Hypothalamus (tissue), 51 donors: ENCODE results near the gene NXPH4.

ENCODE experiments used
- DNase-seq, 51 donors: peaks; one replicate each; lab custom pipeline; 2025; lab: John Stamatoyannopoulos, UW

The NXPH4 gene

DNA sequence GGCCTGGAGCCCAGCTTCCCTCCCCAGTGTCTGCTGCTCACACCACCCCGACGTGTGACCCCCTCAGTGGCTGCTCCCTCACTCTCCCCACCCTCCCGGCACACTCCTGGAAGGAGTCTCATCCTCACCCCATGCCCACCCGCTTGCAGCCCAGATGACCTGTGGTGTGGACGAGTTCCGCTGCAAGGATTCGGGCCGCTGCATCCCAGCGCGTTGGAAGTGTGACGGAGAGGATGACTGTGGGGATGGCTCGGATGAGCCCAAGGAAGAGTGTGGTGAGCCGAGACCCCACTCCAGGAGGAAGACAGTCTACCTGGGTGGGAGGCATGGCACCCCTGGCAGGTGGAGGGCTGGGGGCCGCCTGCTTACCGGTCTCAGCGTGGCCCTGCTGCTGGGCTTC is 15.0 kb upstream of the NXPH4 start:
- DNase-seq: peak in 3 of 51 donors; percentile 8 to 49 (median 19)

DNA sequence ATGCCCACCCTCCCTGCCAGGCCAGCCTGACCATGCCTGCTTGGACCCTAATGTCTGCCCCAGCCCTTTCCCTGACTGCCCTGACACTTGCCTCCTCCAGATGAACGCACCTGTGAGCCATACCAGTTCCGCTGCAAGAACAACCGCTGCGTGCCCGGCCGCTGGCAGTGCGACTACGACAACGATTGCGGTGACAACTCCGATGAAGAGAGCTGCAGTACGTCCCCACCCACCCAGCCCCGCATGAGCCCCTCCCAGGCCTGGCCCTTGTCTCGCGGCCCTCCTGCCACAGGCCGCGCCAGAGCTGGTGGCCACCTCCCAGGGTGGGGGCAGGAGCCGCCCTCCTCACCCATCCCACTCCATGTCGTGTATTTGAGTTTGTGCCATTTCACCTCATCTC is 14.3 kb upstream of the NXPH4 start:
- no peak for DNase-seq

DNA sequence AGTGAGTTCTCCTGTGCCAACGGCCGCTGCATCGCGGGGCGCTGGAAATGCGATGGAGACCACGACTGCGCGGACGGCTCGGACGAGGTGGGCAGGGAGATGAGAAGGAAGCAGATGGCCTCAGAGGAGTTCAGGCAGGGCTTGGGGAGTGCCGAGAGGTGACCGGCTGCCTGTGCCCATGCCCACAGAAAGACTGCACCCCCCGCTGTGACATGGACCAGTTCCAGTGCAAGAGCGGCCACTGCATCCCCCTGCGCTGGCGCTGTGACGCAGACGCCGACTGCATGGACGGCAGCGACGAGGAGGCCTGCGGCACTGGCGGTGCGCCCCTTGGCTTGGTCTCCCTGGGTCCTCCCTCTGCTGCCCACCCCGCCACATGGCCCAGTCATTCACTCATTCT is 13.4 kb upstream of the NXPH4 start:
- no peak for DNase-seq

DNA sequence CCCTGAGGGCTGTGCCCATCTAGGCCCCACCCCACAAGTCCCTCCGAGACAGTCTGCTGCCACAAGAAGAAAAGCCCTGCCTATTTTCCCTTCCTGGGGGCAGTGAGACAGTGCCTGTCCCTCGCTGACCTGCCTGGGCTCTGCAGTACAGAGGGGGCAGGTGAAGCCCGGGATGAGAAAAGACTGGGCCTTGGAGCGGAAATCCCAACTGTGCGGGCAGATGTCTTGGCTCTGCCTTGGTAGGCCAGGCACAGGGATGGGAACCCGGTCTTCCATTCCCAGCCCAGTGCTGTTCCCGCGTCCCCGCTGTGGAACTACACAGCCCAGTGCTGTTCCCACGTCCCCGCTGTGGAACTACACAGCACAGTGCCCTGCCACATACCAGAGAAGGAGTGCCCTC is 12.8 kb upstream of the NXPH4 start:
- no peak for DNase-seq

DNA sequence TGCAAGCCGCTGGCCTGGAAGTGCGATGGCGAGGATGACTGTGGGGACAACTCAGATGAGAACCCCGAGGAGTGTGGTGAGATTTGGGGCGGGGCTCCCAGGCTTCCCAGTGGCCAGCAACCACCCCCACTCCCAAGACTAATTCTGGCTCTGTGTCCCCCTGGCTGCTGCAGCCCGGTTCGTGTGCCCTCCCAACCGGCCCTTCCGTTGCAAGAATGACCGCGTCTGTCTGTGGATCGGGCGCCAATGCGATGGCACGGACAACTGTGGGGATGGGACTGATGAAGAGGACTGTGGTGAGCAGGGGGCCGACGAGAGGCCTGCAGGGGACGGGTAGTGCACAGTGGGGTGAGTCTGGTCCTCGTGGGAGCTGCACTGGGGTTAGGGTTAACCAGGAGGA is 12.1 kb upstream of the NXPH4 start:
- no peak for DNase-seq

DNA sequence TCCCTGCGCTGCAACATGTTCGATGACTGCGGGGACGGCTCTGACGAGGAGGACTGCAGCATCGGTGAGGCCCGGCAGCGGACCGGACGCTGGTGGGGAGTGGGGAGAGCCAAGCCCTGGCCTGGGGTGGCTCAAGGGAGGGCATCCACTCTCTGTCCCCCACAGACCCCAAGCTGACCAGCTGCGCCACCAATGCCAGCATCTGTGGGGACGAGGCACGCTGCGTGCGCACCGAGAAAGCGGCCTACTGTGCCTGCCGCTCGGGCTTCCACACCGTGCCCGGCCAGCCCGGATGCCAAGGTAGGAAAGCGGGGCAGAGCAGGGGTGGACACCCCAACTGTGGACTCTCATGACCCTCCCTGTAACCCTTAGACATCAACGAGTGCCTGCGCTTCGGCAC is 11.4 kb upstream of the NXPH4 start:
- no peak for DNase-seq

DNA sequence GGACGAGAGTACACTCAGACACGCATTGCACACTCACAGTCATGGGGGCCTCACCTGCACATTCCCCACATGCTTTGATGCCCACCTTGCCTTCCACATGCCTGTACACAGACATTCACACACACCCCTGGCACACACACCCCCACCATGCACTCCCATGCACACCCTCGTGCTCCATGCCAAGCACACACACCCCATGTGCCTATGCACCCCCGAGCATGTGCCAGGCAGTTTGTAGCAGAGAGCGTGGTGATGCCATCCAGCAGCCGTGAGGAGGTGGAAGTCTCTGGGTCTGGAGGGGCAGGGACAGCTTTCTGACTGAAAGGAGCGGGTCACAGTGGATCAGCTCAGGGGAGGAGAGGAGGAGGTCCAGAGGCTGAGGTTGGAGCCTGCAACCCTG is 10.7 kb upstream of the NXPH4 start:
- DNase-seq: no peak

DNA sequence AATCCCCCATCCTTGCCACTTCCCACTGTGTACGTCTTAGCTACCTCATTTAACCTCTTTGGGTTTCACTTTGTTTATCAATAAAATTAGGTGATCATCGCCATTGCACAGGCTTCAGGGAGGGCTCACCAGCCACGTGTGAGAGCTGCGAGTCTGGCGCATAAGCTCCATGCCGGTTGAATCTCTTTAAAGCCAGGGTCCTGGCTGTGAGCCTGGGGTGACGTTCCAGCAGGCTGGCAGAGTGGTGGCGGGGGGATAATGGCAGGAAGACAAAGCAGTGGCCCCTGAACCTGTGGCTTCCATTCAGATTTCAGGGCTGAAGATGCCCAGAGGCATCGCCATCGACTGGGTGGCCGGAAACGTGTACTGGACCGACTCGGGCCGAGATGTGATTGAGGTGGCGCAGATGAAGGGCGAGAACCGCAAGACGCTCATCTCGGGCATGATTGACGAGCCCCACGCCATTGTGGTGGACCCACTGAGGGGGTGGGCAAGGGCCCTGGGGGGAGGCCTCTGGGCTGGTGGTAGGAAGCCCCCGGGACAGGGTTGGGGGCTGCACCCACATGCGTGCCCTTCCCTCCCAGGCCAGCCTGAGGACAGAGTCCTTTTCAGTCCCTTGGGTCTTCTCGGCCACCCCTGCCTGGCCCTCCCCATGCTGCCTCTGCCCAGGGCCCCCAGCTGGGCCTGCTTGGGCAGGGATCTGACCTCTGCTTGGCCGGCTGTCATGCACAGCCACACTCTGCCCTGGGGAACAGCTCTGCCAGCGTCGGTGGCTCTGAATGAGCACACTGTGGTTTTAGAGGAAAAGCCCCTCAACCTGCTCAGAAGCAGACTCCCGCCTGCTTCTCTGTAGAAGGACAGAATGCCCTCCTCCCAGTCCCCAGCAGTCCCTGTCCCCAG is 8.6 kb upstream of the NXPH4 start:
- peak in 9 of 51 donors; percentile 13 to 31 (median 15) for DNase-seq

DNA sequence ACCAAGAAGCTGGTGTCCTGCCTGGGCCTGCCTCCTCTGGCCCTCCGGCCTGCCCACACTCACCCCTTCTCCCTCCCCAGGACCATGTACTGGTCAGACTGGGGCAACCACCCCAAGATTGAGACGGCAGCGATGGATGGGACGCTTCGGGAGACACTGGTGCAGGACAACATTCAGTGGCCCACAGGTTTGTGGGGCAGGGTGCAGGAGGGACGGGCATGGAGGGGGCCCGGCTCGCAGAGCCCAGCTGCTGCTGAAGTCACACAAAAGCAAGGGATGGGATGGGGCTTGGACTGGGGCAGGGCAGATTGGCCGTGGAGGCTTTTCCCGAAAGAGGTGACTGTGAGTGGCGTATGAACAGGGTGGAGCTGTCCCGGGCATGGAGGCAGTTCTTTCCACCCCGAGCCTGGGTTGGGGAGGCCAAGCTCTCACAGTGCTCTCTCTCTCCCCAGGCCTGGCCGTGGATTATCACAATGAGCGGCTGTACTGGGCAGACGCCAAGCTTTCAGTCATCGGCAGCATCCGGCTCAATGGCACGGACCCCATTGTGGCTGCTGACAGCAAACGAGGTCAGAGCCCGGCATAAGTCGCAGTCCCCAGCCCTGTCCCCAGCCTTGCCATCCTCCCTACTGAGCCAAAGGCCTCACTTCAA is 7.8 kb upstream of the NXPH4 start:
- DNase-seq: peak in 40 of 51 donors; percentile 15 to 76 (median 53)

DNA sequence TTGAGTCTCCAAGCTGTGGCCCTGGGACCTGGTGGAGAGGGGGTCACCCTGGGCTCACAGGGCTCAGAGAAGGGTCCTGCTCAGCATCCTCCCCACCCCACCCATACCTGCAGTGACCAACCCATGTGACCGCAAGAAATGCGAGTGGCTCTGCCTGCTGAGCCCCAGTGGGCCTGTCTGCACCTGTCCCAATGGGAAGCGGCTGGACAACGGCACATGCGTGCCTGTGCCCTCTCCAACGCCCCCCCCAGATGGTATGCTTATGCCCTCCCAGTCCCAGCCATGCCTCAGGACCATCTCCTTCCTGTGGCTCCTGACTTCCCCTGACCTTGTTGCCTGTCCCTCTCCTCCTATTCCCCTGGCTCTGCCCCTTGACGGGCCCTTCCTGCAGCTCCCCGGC is 6.7 kb upstream of the NXPH4 start:
- DNase-seq: no peak

DNA sequence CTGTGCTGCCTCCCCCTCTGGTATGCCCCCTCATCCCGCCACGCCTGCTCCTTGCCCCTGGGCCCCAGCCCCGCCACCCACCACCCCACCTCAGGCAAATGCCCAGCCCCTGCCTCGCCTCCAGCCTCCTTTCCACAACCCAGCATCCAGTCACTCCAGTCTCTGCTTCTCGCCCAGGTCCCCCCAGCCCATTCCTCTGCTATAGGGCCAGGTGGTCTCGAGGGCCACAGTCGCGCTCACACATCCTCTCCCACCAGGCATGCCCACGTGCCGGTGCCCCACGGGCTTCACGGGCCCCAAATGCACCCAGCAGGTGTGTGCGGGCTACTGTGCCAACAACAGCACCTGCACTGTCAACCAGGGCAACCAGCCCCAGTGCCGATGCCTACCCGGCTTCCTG is 6.1 kb upstream of the NXPH4 start:
- DNase-seq: no peak

DNA sequence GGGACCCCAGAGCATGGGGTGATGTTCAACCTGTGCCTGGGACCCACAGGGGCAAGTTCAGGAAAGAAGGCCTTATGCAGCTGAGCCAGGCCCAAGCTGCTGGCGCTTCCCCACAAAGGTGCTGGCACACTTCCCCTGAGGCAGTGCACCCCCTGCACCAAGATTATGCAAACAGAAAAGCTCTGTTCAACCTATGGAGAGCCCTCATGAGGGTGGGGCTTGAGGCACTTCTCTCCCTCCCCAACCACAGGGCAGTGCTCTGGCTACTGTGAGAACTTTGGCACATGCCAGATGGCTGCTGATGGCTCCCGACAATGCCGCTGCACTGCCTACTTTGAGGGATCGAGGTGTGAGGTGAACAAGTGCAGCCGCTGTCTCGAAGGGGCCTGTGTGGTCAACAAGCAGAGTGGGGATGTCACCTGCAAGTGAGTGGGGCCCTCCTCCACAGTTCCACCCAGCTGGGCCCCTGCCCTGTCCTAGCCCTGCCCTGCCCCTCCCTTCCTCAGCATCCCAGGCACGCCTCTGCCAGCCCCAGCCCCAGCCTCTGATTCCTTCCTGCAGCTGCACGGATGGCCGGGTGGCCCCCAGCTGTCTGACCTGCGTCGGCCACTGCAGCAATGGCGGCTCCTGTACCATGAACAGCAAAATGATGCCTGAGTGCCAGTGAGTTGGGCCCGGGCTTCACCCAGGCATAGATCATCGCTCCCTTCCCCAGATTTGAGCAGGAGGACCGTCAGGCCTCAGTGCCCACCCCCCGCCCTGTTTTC is 5.5 kb upstream of the NXPH4 start:
- DNase-seq: no peak

DNA sequence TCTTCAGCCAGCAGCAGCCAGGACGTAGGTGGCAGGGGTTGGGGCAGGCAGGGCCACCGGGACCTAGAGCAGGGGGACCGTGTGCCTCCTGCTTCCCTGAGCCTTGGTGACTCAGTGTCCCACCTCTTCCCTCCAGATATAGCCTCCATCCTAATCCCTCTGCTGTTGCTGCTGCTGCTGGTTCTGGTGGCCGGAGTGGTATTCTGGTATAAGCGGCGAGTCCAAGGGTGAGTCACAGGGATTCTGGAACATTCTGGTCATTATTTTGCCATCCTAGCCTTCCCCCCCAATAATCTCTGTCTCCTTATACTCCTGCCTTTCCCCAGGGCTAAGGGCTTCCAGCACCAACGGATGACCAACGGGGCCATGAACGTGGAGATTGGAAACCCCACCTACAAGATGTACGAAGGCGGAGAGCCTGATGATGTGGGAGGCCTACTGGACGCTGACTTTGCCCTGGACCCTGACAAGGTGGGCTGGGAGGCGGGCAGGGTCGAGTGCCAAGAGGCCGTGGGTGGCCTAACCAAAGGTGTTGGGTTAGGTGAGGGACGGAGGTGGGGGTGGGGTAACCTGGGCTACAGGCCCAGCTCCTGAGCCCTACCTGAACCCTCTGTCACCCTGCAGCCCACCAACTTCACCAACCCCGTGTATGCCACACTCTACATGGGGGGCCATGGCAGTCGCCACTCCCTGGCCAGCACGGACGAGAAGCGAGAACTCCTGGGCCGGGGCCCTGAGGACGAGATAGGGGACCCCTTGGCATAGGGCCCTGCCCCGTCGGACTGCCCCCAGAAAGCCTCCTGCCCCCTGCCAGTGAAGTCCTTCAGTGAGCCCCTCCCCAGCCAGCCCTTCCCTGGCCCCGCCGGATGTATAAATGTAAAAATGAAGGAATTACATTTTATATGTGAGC is 4.5 kb upstream of the NXPH4 start:
- DNase-seq: no peak

DNA sequence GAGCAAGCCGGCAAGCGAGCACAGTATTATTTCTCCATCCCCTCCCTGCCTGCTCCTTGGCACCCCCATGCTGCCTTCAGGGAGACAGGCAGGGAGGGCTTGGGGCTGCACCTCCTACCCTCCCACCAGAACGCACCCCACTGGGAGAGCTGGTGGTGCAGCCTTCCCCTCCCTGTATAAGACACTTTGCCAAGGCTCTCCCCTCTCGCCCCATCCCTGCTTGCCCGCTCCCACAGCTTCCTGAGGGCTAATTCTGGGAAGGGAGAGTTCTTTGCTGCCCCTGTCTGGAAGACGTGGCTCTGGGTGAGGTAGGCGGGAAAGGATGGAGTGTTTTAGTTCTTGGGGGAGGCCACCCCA is 3.9 kb upstream of the NXPH4 start:
- DNase-seq: no peak

DNA sequence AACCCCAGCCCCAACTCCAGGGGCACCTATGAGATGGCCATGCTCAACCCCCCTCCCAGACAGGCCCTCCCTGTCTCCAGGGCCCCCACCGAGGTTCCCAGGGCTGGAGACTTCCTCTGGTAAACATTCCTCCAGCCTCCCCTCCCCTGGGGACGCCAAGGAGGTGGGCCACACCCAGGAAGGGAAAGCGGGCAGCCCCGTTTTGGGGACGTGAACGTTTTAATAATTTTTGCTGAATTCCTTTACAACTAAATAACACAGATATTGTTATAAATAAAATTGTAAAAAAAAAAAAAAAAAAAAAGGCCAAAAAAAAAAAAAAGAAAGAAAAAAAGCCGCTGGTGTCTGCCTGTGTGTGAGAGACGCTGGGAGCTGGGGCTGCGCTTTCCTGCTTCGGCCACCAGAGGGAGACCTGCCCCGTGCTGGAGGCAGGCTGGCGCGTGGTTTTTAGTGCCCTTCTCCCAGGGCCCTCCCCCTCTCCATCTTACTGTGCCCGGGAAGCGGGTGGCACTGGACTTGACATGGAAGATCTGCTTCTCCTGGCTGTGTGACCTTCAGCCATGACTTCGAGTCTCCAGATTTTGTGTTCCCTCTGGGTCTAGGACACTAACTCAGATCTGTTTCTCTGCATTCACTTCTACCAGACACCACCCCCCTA is 3.4 kb upstream of the NXPH4 start:
- DNase-seq: peak; percentile 18 to 89 (median 74)

DNA sequence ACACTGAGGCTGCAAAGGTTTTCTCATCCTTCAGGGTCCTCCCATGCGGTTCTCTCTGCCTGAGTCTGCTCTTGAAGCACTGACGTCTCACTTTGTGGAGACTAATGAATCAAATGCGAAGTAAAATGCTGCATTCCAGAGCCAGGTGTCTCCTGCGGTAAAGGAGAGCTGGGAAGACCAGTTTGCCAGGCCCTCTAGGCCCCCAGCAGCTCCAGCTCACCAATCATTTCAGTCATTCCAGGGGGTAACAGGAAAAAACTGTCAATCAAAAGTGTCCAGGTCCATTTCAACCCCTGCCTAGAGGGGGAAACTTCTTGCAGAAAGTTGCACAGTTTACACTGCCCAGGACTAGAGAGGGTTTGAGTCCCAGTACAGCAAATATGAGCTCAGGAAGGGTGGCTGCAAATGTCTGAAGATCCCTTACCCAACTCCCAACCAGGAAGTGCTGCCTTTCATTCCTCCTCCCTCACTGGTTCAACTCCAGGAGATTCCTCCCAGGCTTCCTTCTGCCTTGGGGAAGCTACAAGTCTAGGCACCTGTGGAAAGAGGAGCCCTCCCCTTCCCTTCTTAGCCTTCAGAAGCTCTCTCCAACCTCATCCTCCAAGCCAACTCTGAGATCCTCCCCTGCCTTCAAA is 2.7 kb upstream of the NXPH4 start:
- peak in 2 of 51 donors; percentile 4 to 24 for DNase-seq

DNA sequence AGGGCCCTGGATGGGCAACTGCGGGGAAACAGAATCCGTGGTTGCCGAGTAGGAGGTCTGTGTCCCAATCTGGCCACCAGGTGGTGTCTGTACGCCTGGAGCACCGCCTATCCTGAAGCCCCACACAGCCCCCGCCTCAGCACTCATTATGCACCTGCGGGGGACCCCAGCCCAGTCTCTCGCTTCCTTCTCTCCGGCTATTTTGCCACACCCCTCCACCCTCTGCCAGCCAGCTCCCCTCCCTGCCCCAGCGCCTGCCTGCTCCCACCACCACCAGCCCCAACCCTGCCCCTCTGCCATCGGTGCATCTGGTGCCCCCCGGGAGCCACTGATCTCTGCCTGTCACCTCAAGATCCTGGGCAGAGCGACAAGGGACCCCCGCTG is 2.2 kb upstream of the NXPH4 start:
- DNase-seq: peak in 23 of 51 donors; percentile 5 to 50 (median 27)

DNA sequence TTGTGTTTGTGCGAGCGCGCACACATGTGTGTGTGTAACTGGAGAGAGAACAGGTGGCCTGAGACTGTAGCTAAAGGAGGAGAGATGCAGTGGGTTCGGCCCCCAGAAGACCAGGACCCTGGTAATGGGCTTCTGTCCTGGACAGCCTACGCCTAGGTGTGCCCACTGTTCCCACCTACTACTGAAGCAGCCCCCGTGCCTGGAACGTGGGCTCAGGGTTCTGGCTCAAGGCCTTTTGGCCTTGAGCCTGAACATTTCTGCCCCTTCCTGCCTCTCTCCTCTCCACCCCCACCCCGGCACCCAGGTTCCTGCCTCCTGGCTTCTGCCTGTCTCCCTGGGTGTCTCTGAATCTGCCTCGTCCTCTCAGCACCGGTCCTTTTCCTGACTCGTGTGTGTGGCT is 1.5 kb upstream of the NXPH4 start:
- no peak for DNase-seq

DNA sequence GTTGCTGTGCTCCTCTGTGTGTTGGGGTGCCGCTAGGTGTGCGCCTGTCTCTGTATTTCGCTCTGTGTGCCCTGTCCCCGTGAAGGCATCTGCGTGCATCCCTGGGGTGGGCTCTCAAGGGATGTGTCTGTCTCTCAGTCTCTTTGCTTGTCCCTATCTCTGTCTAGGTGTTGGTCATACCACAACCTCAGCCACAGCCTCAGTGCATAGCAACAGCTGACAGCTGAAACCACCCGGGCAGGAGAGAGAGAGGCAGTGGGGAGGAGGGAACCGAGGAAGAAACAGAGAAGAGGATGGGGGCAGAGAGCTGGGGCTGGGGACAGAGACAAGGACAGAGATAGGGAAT is 953 bp upstream of the NXPH4 start:
- DNase-seq: peak in 1 of 51 donors; percentile 22
